Body of pancreas (tissue), 4 donors: ENCODE measurements around the gene SMCHD1. TPM values are rescaled to one million over a fixed set of nuclear protein-coding genes. Genes with fewer than 3 reads are reported as not detected.

Source experiments
- ATAC-seq: fragments of 150-250 bp; one replicate; pipeline ENCODE4 v1.9.1; 2016
- DNase-seq, 4 donors: peaks; one replicate each; pipeline ENCODE4 v3.0.0-alpha.2; 2019
- H3K27ac ChIP-seq, 4 donors: fragments of 200-600 bp; sonication (generic); 1 replicate in 3 of 4; 2 replicates in 1 of 4; pipeline versions ENCODE4 v1.5.1 to v1.6.1; 2016 to 2019; ENCODE audit warnings: mild to moderate bottlenecking in 1 of 4, mixed read lengths in 1 of 4, moderate library complexity in 1 of 4
- H3K27me3 ChIP-seq, 2 donors: fragments of 200-600 bp; sonication (generic); one replicate each; pipeline ENCODE4 v1.6.0; 2016; ENCODE audit warnings: mild to moderate bottlenecking in 1 of 2
- H3K36me3 ChIP-seq, 2 donors: fragments of 200-600 bp; sonication (generic); replicated peaks in 1 of 2; 2 replicates each; pipeline ENCODE4 v1.5.1; 2016; ENCODE audit warnings: low read depth in 2 of 2; ENCODE audit not compliant: insufficient read depth in 1 of 2
- H3K4me1 ChIP-seq: fragments of 200-600 bp; sonication (generic); one replicate; pipeline ENCODE4 v1.6.0; 2016
- H3K4me3 ChIP-seq, 2 donors: fragments of 200-600 bp; sonication (generic); 1 replicate in 1 of 2; 2 replicates in 1 of 2; pipeline ENCODE4 v1.5.1; 2016 to 2019
- H3K9me3 ChIP-seq, 3 donors: fragments of 200-600 bp; sonication (generic); 1 replicate in 2 of 3; 2 replicates in 1 of 3; pipeline ENCODE4 v1.5.1; 2016
- CTCF ChIP-seq, 7 experiments: fragments of 450-650 bp in 4 of 7; fragments of 200-600 bp in 3 of 7; sonication (generic) in 3 of 7; IDR thresholded peaks; one replicate each; pipeline ENCODE4 v1.5.1; 2016 to 2019; ENCODE audit warnings: antibody characterized with exemption in 7 of 7
- POLR2A ChIP-seq, 3 donors: fragments of 450-650 bp; IDR thresholded peaks; one replicate each; pipeline ENCODE4 v1.6.1; 2016; ENCODE audit warnings: antibody characterized with exemption in 3 of 3, mild to moderate bottlenecking in 2 of 3
- WGBS, 2 donors: methylation state at CpG; one replicate each; pipeline ENCODE4 v1.1.5; 2017; 5-methylcytosine and 5-hydroxymethylcytosine counted together
- intact Hi-C: fragments of 100-400 bp; cut with DNase I; formaldehyde crosslinking; loops from one replicate; pipeline ENCODE4 v1.15.1; 2023
- total RNA-seq, 2 donors: library from RNA; depleted of rRNA; stranded (reverse); fragments of >200 nt; gene quantifications; one replicate each; pipeline ENCODE4 v1.1.0, GENCODE V29; 2016

SMCHD1 gene
- total RNA-seq, 2 donors from 2014 or later = 56.0 to 100 TPM

DNA sequence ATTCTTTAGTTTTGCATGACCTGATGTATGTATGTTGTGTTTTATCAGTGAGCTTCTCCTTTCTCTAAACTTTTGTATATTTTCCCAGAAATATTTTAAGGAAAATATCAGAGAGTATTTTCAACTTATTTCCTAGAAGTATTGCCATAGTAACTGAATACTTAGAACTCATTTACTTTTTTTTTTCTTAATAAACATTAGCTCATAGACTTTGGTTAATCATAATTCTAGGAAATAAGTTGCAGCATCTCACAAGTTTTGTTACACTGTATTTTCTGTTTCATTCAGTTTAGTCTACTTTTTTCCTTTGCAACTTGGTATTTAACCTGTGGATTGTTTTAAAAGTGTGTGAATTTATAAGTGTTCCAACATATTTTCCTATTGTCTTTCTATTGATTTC is 27.5 kb downstream of the SMCHD1 start:
- peaks cover 0 to 3% of the 10 kb centered on the region in 2 donors for H3K36me3 ChIP-seq
- peaks cover 14% of the 10 kb centered on the region for H3K4me1 ChIP-seq
- DNase-seq (no peak), ATAC-seq (peak; percentile 65)
- H3K27me3 ChIP-seq = no peaks in the 10 kb centered on the region
- intact Hi-C loops = no loop called here
- H3K4me3 ChIP-seq = no peak overlapping the region
- no peak for TF ChIP-seq POLR2A (IDR thresholded peaks at IDR 0.05)
- no peak for TF ChIP-seq CTCF (IDR thresholded peaks at IDR 0.05)
- H3K27ac ChIP-seq = peak overlapping the region in 2 of 4 donors; percentile 18 to 46
- H3K9me3 ChIP-seq = no peaks in the 10 kb centered on the region

- H3K36me3 ChIP-seq = peaks cover 0 to 3% of the 10 kb centered on the region in 2 donors
- no peak for ATAC-seq
- no peaks in the 10 kb centered on the region for H3K27me3 ChIP-seq
These were observed 30.9 kb downstream of the SMCHD1 start for GRCh38 chr18:2686349-2686968.

GRCh38 chr18:2687390-2688001 is 32.0 kb downstream of the SMCHD1 start:
- H3K4me3 ChIP-seq = no peak overlapping the region
- H3K9me3 ChIP-seq = no peaks in the 10 kb centered on the region
- no peak for ATAC-seq
- TF ChIP-seq CTCF (IDR thresholded peaks at IDR 0.05) (no peak), POLR2A (IDR thresholded peaks at IDR 0.05) (no peak)
- DNase-seq = no peak
- H3K4me1 ChIP-seq = peaks cover 12% of the 10 kb centered on the region
- intact Hi-C loops = no loop called here
- H3K27me3 ChIP-seq = no peaks in the 10 kb centered on the region
- no peak overlapping the region for H3K27ac ChIP-seq
- 81 to 92% methylated on average over 3 of the region's 3 CpGs for WGBS, 2 donors
- peaks cover 0 to 9% of the 10 kb centered on the region in 2 donors for H3K36me3 ChIP-seq

More at GRCh38 chr18:2686349-2686968, 30.9 kb downstream of the SMCHD1 start:
- no peaks in the 10 kb centered on the region for H3K9me3 ChIP-seq
- intact Hi-C loops = no loop called here
- DNase-seq = no peak
- H3K4me1 ChIP-seq = peaks cover 14% of the 10 kb centered on the region
- TF ChIP-seq CTCF (IDR thresholded peaks at IDR 0.05) = no peak
- TF ChIP-seq POLR2A (IDR thresholded peaks at IDR 0.05) = no peak
- H3K27ac ChIP-seq = no peak overlapping the region
- H3K4me3 ChIP-seq = no peak overlapping the region
- WGBS, 2 donors = 92 to 95% methylated on average over 3 of the region's 3 CpGs

- TF ChIP-seq POLR2A (IDR thresholded peaks at IDR 0.05) (no peak), CTCF (IDR thresholded peaks at IDR 0.05) (no peak)
- no peak for ATAC-seq
- H3K4me3 ChIP-seq = no peak overlapping the region
- no peaks in the 10 kb centered on the region for H3K27me3 ChIP-seq
- WGBS, 2 donors = 79 to 80% methylated on average over 3 of the region's 3 CpGs
- peaks cover 0 to 11% of the 10 kb centered on the region in 2 donors for H3K36me3 ChIP-seq
- no peaks in the 10 kb centered on the region for H3K9me3 ChIP-seq
- H3K27ac ChIP-seq = no peak overlapping the region
- H3K4me1 ChIP-seq = no peaks in the 10 kb centered on the region
- intact Hi-C loops = no loop called here
- DNase-seq = no peak
These were observed 37.0 kb downstream of the SMCHD1 start for GRCh38 chr18:2692508-2692907.

DNA sequence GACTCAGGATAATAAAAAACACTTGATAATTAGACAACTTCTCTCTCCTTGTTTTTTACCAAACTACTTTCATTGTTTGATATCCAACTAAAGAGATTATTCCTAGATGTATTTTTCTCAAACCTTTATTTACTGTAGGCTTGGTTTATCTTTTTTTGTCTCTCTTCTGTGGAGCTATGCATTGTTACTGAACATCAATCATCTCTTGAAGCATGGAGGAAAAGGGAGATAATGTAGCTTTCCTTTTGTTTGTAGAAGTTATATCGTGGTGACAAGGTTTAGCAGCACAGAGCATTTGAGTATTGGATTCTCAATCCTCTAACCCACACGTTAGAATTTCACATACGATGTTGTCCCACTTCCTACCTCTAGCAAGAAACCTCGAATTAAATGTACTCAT is 41.7 kb downstream of the SMCHD1 start:
- H3K9me3 ChIP-seq = no peaks in the 10 kb centered on the region
- no peaks in the 10 kb centered on the region for H3K27me3 ChIP-seq
- intact Hi-C loops = no loop called here
- H3K27ac ChIP-seq = no peak overlapping the region
- no peak for ATAC-seq
- H3K4me1 ChIP-seq = no peaks in the 10 kb centered on the region
- H3K4me3 ChIP-seq = no peak overlapping the region
- TF ChIP-seq CTCF (IDR thresholded peaks at IDR 0.05) (no peak), POLR2A (IDR thresholded peaks at IDR 0.05) (no peak)
- 73 to 77% methylated on average over 4 of the region's 4 CpGs for WGBS, 2 donors
- H3K36me3 ChIP-seq = peaks cover 0 to 25% of the 10 kb centered on the region in 2 donors
- DNase-seq = no peak
